HCT116 (cell line): ENCODE measurements around the gene TENM3. TPM values are rescaled to one million over a fixed set of nuclear protein-coding genes. Genes with fewer than 3 reads are reported as not detected.

Experiments used
- ATAC-seq: fragments of 200-7000 bp; cut with Tn5 transposase; 2 replicates; pipeline ENCODE4 v1.9.1; 2020; ENCODE audit warnings: mild to moderate bottlenecking, moderate library complexity
- BruUV-seq: library from RNA; stranded (reverse); fragments of 400-500 nt; replicated peaks from 2 replicates; lab custom pipeline; 2021; lab: Mats Ljungman, UMichigan
- CTCF ChIA-PET: fragments of 300-600 bp; sonication (Branson Sonifier 250); formaldehyde crosslinking; loops from one replicate; lab custom pipeline; 2021; ENCODE audit warnings: antibody characterized with exemption; lab: Charles Lee
- POLR2A ChIA-PET: fragments of 300-600, 350-600 bp; sonication (Branson Sonifier 250); formaldehyde crosslinking; loops from one replicate; lab custom pipeline; 2021; ENCODE audit warnings: antibody characterized with exemption; lab: Charles Lee
- RAD21 ChIA-PET, 2 experiments: fragments of 300-600 bp; sonication (Branson Sonifier 250); formaldehyde crosslinking; loops; one replicate each; lab custom pipeline; 2023; ENCODE audit warnings: low total read pairs in 2 of 2; ENCODE audit not compliant: uncharacterized antibody in 2 of 2, unreplicated experiment in 2 of 2, low non-redundant PET in 1 of 2; lab: Charles Lee
- DNase-seq: peaks from one replicate; pipeline ENCODE4 v3.0.0-alpha.2; 2010; ENCODE audit warnings: low read depth, low spot score
- H2AFZ ChIP-seq: fragments of 200-600 bp; shearing (Covaris generic), sonication (generic); 2 replicates; pipeline ENCODE4 v1.6.1; 2017; ENCODE audit warnings: low read depth, mixed run types, mixed read lengths, antibody characterized with exemption, low read length; ENCODE audit not compliant: poor library complexity, severe bottlenecking
- H3K27ac ChIP-seq: 2 replicates; pipeline ENCODE4 v1.5.1; 2012; ENCODE audit warnings: low read depth, low read length
- H3K27me3 ChIP-seq: fragments of 200-600 bp; sonication (generic); 2 replicates; pipeline ENCODE4 v1.6.1; 2016; ENCODE audit warnings: mixed run types, low read length, mixed read lengths; ENCODE audit not compliant: insufficient read depth
- H3K36me3 ChIP-seq, 2 experiments: fragments of 200-500 bp in 1 of 2; fragments of 200-600 bp in 1 of 2; sonication (Bioruptor generic) in 1 of 2; sonication (generic) in 1 of 2; 2 replicates each; pipeline versions ENCODE4 v1.5.1 to v1.6.1; 2014 to 2016; ENCODE audit warnings: low read length in 2 of 2, inconsistent platforms in 1 of 2, mixed read lengths in 1 of 2, mixed run types in 1 of 2; ENCODE audit not compliant: insufficient read depth in 2 of 2, control insufficient read depth in 1 of 2
- H3K4me1 ChIP-seq, 2 experiments: fragments of 200-600 bp in 1 of 2; sonication (generic) in 1 of 2; 2 replicates each; pipeline versions ENCODE4 v1.5.1 to v1.6.1; 2012 to 2017; ENCODE audit warnings: low read length in 2 of 2, inconsistent platforms in 1 of 2, mild to moderate bottlenecking in 1 of 2, mixed read lengths in 1 of 2, mixed run types in 1 of 2, moderate library complexity in 1 of 2; ENCODE audit not compliant: insufficient read depth in 2 of 2, control insufficient read depth in 1 of 2
- H3K4me2 ChIP-seq: fragments of 200-600 bp; sonication (generic); 2 replicates; pipeline ENCODE4 v1.6.1; 2017; ENCODE audit warnings: mixed run types, low read length, mixed read lengths
- H3K4me3 ChIP-seq, 2 experiments: fragments of 200-600 bp in 1 of 2; sonication (generic) in 1 of 2; replicated peaks in 1 of 2; 2 replicates each; pipeline ENCODE4 v1.5.1; 2011 to 2016; ENCODE audit warnings: low read length in 2 of 2, control low read depth in 1 of 2, low read depth in 1 of 2, mild to moderate bottlenecking in 1 of 2, mixed read lengths in 1 of 2, mixed run types in 1 of 2
- H3K79me2 ChIP-seq: fragments of 200-600 bp; sonication (generic); 2 replicates; pipeline ENCODE4 v1.6.1; 2017; ENCODE audit warnings: mild to moderate bottlenecking, mixed run types, low read length, moderate library complexity, mixed read lengths; ENCODE audit not compliant: insufficient read depth
- H3K9ac ChIP-seq: fragments of 200-600 bp; sonication (generic); 2 replicates; pipeline ENCODE4 v1.6.1; 2016; ENCODE audit warnings: low read length, mixed read lengths
- H3K9me2 ChIP-seq: fragments of 200-600 bp; sonication (generic), shearing (Covaris generic); 2 replicates; pipeline ENCODE4 v1.6.1; 2017; ENCODE audit warnings: mixed run types, mild to moderate bottlenecking, moderate library complexity; ENCODE audit not compliant: insufficient read depth
- H3K9me3 ChIP-seq, 2 experiments: fragments of 200-500 bp in 1 of 2; fragments of 200-600 bp in 1 of 2; sonication (Bioruptor generic) in 1 of 2; sonication (generic) in 1 of 2; 2 replicates each; pipeline ENCODE4 v1.6.1; 2014 to 2017; ENCODE audit warnings: low read length in 2 of 2, mixed read lengths in 2 of 2, inconsistent platforms in 1 of 2, low read depth in 1 of 2, mild to moderate bottlenecking in 1 of 2, mixed run types in 1 of 2, moderate library complexity in 1 of 2; ENCODE audit not compliant: control insufficient read depth in 1 of 2, insufficient read depth in 1 of 2
- H4K20me1 ChIP-seq: fragments of 200-600 bp; sonication (generic), shearing (Covaris generic); 2 replicates; pipeline ENCODE4 v1.6.1; 2017; ENCODE audit warnings: mixed run types, mild to moderate bottlenecking, moderate library complexity; ENCODE audit not compliant: insufficient read depth
- ATF3 ChIP-seq: IDR thresholded peaks from 2 replicates; pipeline ENCODE4 v1.6.1; 2012
- CBX3 ChIP-seq: IDR thresholded peaks from 2 replicates; pipeline ENCODE4 v1.6.1; 2012; ENCODE audit warnings: low read depth
- CEBPB ChIP-seq: IDR thresholded peaks from 2 replicates; pipeline ENCODE4 v1.6.1; 2012; ENCODE audit warnings: low read depth
- CTCF ChIP-seq, 3 experiments: fragments of 200-600 bp in 1 of 3; sonication (generic) in 1 of 3; IDR thresholded peaks in 2 of 3; conservative IDR thresholded peaks in 1 of 3; 2 replicates each; pipeline ENCODE4 v1.5.1; 2012 to 2017; ENCODE audit warnings: low read depth in 2 of 3, low read length in 2 of 3, antibody characterized with exemption in 1 of 3, borderline replicate concordance in 1 of 3, control low read depth in 1 of 3, mild to moderate bottlenecking in 1 of 3, mixed read lengths in 1 of 3, mixed run types in 1 of 3, moderate library complexity in 1 of 3; ENCODE audit not compliant: insufficient read depth in 1 of 3
- EGR1 ChIP-seq: IDR thresholded peaks from 2 replicates; pipeline ENCODE4 v1.6.1; 2012; ENCODE audit warnings: low read depth
- ELF1 ChIP-seq: IDR thresholded peaks from 2 replicates; pipeline ENCODE4 v1.6.1; 2012; ENCODE audit warnings: low read depth, borderline replicate concordance
- EZH2 ChIP-seq: fragments of 200-600 bp; sonication (generic); IDR thresholded peaks from 2 replicates; pipeline ENCODE4 v1.6.1; 2017; ENCODE audit warnings: antibody characterized with exemption, mixed run types
- EZH2phosphoT487 ChIP-seq: fragments of 200-600 bp; IDR thresholded peaks from 2 replicates; pipeline ENCODE4 v1.6.1; 2018; ENCODE audit warnings: antibody characterized with exemption, borderline replicate concordance
- JUND ChIP-seq: IDR thresholded peaks from 2 replicates; pipeline ENCODE4 v1.6.1; 2012
- MAX ChIP-seq: IDR thresholded peaks from 2 replicates; pipeline ENCODE4 v1.6.1; 2012
- POLR2A ChIP-seq: IDR thresholded peaks from 2 replicates; pipeline ENCODE4 v1.7.0; 2011; ENCODE audit warnings: borderline replicate concordance; ENCODE audit not compliant: insufficient read depth, insufficient read length; ENCODE audit errors: extremely low read depth
- POLR2AphosphoS5 ChIP-seq: IDR thresholded peaks from 2 replicates; pipeline ENCODE4 v1.6.1; 2011; ENCODE audit warnings: mild to moderate bottlenecking, low read depth, low read length, moderate library complexity
- RAD21 ChIP-seq: IDR thresholded peaks from 2 replicates; pipeline ENCODE4 v1.6.1; 2012; ENCODE audit warnings: low read depth, mild to moderate bottlenecking
- REST ChIP-seq: IDR thresholded peaks from 2 replicates; pipeline ENCODE4 v1.6.1; 2012; ENCODE audit warnings: low read depth
- SIN3A ChIP-seq: IDR thresholded peaks from 2 replicates; pipeline ENCODE4 v1.6.1; 2012; ENCODE audit warnings: low read depth
- SP1 ChIP-seq: IDR thresholded peaks from 2 replicates; pipeline ENCODE4 v1.6.1; 2012; ENCODE audit warnings: low read depth
- SRF ChIP-seq: IDR thresholded peaks from 2 replicates; pipeline ENCODE4 v1.6.1; 2012; ENCODE audit warnings: low read depth
- YY1 ChIP-seq: IDR thresholded peaks from 2 replicates; pipeline ENCODE4 v1.6.1; 2011; ENCODE audit warnings: low read length, low read depth, moderate library complexity, mild to moderate bottlenecking; ENCODE audit not compliant: insufficient replicate concordance; ENCODE audit errors: extremely low read depth
- intact Hi-C: fragments of 100-400 bp; cut with micrococcal nuclease; formaldehyde crosslinking; loops from 2 replicates; pipeline ENCODE4 v1.10.0; 2022
- total RNA-seq: library from RNA; stranded (reverse); gene quantifications from one replicate; pipeline ENCODE4 v1.2.1, GENCODE V29; 2021; ENCODE audit not compliant: unreplicated experiment

The TENM3 gene
- total RNA-seq, 1 experiment from 2014 or later: 0.54 TPM

- Histone ChIP-seq H2AFZ (no peak overlapping the region), H3K4me3 (no peak overlapping the region), H4K20me1 (no peaks in the 10 kb centered on the region; the same call in 1 of the 2 replicates), H3K27me3 (peaks cover 61% of the 10 kb centered on the region), H3K9me2 (no peaks in the 10 kb centered on the region), H3K9ac (no peak overlapping the region), H3K36me3 (no peaks in the 10 kb centered on the region), H3K4me2 (no peak overlapping the region), H3K27ac (no peak overlapping the region), H3K4me1 (no peaks in the 10 kb centered on the region), H3K79me2 (no peaks in the 10 kb centered on the region), H3K9me3 (no peaks in the 10 kb centered on the region)
- ChIA-PET RAD21 (no interaction called here), POLR2A (no interaction called here), CTCF (no interaction called here)
- intact Hi-C loops: no loop called here
- no TSS peak for BruUV-seq
- TF ChIP-seq CEBPB (no peak), CBX3 (no peak), POLR2A (no peak), RAD21 (no peak), EZH2 (no peak), EZH2phosphoT487 (no peak), SP1 (no peak), POLR2AphosphoS5 (no peak), EGR1 (no peak), ELF1 (no peak), MAX (no peak), SIN3A (no peak), YY1 (no peak), SRF (no peak)
- ATAC-seq (no peak), DNase-seq (no peak)
Measured at GRCh38 chr4:182491719-182492118, 248.5 kb downstream of the TENM3 start.

- no peak for DNase-seq
- CTCF ChIA-PET: no interaction called here
- BruUV-seq: no TSS peak
- H3K4me1 ChIP-seq: no peaks in the 10 kb centered on the region
- H3K9me2 ChIP-seq: no peaks in the 10 kb centered on the region
- RAD21 ChIA-PET: no interaction called here
- intact Hi-C loops: no loop called here
- no peak for ATAC-seq
- H3K27ac ChIP-seq: no peak overlapping the region
- no peaks in the 10 kb centered on the region for H3K79me2 ChIP-seq
- no peaks in the 10 kb centered on the region; the same call in 1 of the 2 replicates for H4K20me1 ChIP-seq
- peaks cover 59% of the 10 kb centered on the region for H3K27me3 ChIP-seq
- no peak overlapping the region for H3K4me3 ChIP-seq
- no peak overlapping the region for H3K9ac ChIP-seq
- no peak overlapping the region for H2AFZ ChIP-seq
- H3K9me3 ChIP-seq: no peaks in the 10 kb centered on the region
- POLR2A ChIA-PET: no interaction called here
- no peak overlapping the region for H3K4me2 ChIP-seq
- H3K36me3 ChIP-seq: no peaks in the 10 kb centered on the region
- TF ChIP-seq MAX (no peak), ATF3 (no peak), CTCF (IDR thresholded peaks at IDR 0.05 in 2 of 3, conservative IDR thresholded peaks at IDR 0.05 in 1 of 3; ENCODE audit: borderline replicate concordance in 1 of 3, insufficient read depth in 1 of 3, low read depth in 2 of 3, low read length in 2 of 3) (no peak), SP1 (no peak), YY1 (no peak), JUND (no peak), REST (no peak)
Measured at GRCh38 chr4:182492423-182492822, 249.2 kb downstream of the TENM3 start.
